Gastrocnemius medialis (tissue), 4 donors: ENCODE results near the gene KCNA10.

Experiments
- POLR2A ChIP-seq, 2 donors: fragments of 450-650 bp; IDR thresholded peaks; one replicate each; pipeline ENCODE4 v1.6.1; 2017; ENCODE audit warnings: antibody characterized with exemption in 2 of 2, mild to moderate bottlenecking in 2 of 2, moderate library complexity in 2 of 2
- TF ChIP-seq, protein P1 (sequence below), 5 experiments: fragments of 450-650 bp in 3 of 5; fragments of 200-600 bp in 2 of 5; sonication (generic) in 2 of 5; IDR thresholded peaks in 4 of 5; conservative IDR thresholded peaks in 1 of 5; 1 replicate in 4 of 5; 2 replicates in 1 of 5; pipeline ENCODE4 v1.5.1; 2016 to 2019; ENCODE audit warnings: antibody characterized with exemption in 5 of 5, mild to moderate bottlenecking in 3 of 5, moderate library complexity in 3 of 5

DNA sequence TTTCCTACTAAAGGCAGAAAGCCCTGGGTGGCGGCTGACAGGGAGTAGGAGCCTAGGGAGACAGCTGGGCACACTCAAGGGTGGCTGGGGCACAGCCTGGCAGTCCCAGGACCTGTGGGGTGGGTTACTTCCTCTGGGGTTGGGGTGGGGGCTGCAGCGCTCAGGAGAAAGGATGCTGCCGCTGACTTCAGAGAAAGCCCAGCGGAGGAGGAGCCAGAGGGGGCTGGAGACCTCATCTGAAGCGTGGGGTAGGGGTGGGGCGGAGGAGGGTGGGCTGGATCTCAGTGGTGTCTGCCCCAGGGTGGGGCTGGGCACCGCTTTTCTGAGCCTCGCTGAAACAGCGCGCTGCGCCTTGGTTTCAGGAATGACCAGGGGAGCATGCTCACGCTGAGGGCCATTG is 30.8 kb downstream of the KCNA10 start:
- no peak for TF ChIP-seq POLR2A (IDR thresholded peaks at IDR 0.05)
- TF ChIP-seq, protein P1, sequence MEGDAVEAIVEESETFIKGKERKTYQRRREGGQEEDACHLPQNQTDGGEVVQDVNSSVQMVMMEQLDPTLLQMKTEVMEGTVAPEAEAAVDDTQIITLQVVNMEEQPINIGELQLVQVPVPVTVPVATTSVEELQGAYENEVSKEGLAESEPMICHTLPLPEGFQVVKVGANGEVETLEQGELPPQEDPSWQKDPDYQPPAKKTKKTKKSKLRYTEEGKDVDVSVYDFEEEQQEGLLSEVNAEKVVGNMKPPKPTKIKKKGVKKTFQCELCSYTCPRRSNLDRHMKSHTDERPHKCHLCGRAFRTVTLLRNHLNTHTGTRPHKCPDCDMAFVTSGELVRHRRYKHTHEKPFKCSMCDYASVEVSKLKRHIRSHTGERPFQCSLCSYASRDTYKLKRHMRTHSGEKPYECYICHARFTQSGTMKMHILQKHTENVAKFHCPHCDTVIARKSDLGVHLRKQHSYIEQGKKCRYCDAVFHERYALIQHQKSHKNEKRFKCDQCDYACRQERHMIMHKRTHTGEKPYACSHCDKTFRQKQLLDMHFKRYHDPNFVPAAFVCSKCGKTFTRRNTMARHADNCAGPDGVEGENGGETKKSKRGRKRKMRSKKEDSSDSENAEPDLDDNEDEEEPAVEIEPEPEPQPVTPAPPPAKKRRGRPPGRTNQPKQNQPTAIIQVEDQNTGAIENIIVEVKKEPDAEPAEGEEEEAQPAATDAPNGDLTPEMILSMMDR (IDR thresholded peaks at IDR 0.05 in 4 of 5, conservative IDR thresholded peaks at IDR 0.05 in 1 of 5), result no peak
